Common myeloid progenitor, CD34-positive (primary cell): Measurements from ENCODE around the gene SNRNP27.

Source experiments
- CTCF ChIA-PET: fragments of 350-600 bp; sonication (Branson Sonifier 250); formaldehyde crosslinking; loops from one replicate; lab custom pipeline; 2021; ENCODE audit warnings: antibody characterized with exemption; lab: Charles Lee
- POLR2A ChIA-PET: fragments of 350-600 bp; sonication (Branson Sonifier 250); formaldehyde crosslinking; loops from one replicate; lab custom pipeline; 2021; ENCODE audit warnings: antibody characterized with exemption; lab: Charles Lee
- DNase-seq, 3 donors: peaks; one replicate each; pipeline versions ENCODE4 v3.0.0 to v3.0.0-alpha.2; 2013
- H3K27ac ChIP-seq, 2 experiments: 1 replicate in 1 of 2; 2 replicates in 1 of 2; pipeline ENCODE4 v1.7.0; 2013; ENCODE audit warnings: inconsistent platforms in 2 of 2, low read length in 2 of 2, mild to moderate bottlenecking in 2 of 2, low read depth in 1 of 2, moderate library complexity in 1 of 2; ENCODE audit not compliant: severe bottlenecking in 2 of 2, insufficient read depth in 1 of 2, poor library complexity in 1 of 2
- H3K27me3 ChIP-seq, 5 experiments: replicated peaks in 2 of 5; 1 replicate in 3 of 5; 2 replicates in 2 of 5; pipeline versions ENCODE4 v1.6.1 to v1.7.0; 2013; ENCODE audit warnings: low read length in 4 of 5, mild to moderate bottlenecking in 2 of 5, moderate library complexity in 2 of 5, inconsistent platforms in 1 of 5; ENCODE audit not compliant: insufficient read depth in 5 of 5, control insufficient read depth in 4 of 5
- H3K36me3 ChIP-seq, 4 experiments: 1 replicate in 2 of 4; 2 replicates in 2 of 4; pipeline versions ENCODE4 v1.6.1 to v1.7.0; 2013; ENCODE audit warnings: low read length in 3 of 4, control low read depth in 1 of 4, mild to moderate bottlenecking in 1 of 4; ENCODE audit not compliant: control insufficient read depth in 4 of 4, insufficient read depth in 4 of 4
- H3K4me1 ChIP-seq, 4 experiments: 1 replicate in 3 of 4; 2 replicates in 1 of 4; pipeline versions ENCODE4 v1.6.1 to v1.7.1; 2013; ENCODE audit warnings: low read length in 3 of 4, mild to moderate bottlenecking in 3 of 4, control low read depth in 1 of 4, inconsistent platforms in 1 of 4, moderate library complexity in 1 of 4; ENCODE audit not compliant: control insufficient read depth in 4 of 4, insufficient read depth in 4 of 4; ENCODE audit errors: control extremely low read depth in 1 of 4
- H3K4me3 ChIP-seq, 7 experiments: 1 replicate in 4 of 7; 2 replicates in 3 of 7; pipeline versions ENCODE4 v1.5.1 to v1.7.0; 2013; ENCODE audit warnings: mild to moderate bottlenecking in 7 of 7, low read length in 6 of 7, moderate library complexity in 6 of 7, inconsistent platforms in 2 of 7, low read depth in 2 of 7, control low read depth in 1 of 7; ENCODE audit not compliant: insufficient read depth in 4 of 7, control insufficient read depth in 1 of 7; ENCODE audit errors: extremely low read depth in 1 of 7
- H3K9me3 ChIP-seq, 5 experiments: 1 replicate in 4 of 5; 2 replicates in 1 of 5; pipeline versions ENCODE4 v1.6.1 to v1.7.1; 2013; ENCODE audit warnings: low read length in 4 of 5, mild to moderate bottlenecking in 2 of 5, inconsistent platforms in 1 of 5, low read depth in 1 of 5, moderate library complexity in 1 of 5; ENCODE audit not compliant: control insufficient read depth in 4 of 5, insufficient read depth in 2 of 5; ENCODE audit errors: control extremely low read depth in 1 of 5
- WGBS: methylation state at CpG from one replicate; pipeline ENCODE4 v1.1.5; 2013; ENCODE audit not compliant: insufficient coverage; 5-methylcytosine and 5-hydroxymethylcytosine counted together

Gene SNRNP27

GRCh38 chr2:69937968-69938367, 44.2 kb downstream of the SNRNP27 start:
- Histone ChIP-seq H3K36me3 (peaks cover 26 to 76% (median 48%) of the 10 kb centered on the region in 4 experiments), H3K27me3 (no peaks in the 10 kb centered on the region), H3K27ac (no peak overlapping the region), H3K9me3 (no peaks in the 10 kb centered on the region), H3K4me1 (peaks cover 15 to 18% (median 17%) of the 10 kb centered on the region in 4 experiments), H3K4me3 (no peak overlapping the region)
- ChIA-PET CTCF (interaction anchor here (1.1 to 1.2 kb wide), 2 partner anchors 10 to 127 kb away, joined by 3 to 4 read pairs; no protein-coding TSS in a partner anchor), POLR2A (no interaction called here)
- WGBS = 95% methylated on average over 11 of the region's 14 CpGs
- no peak for DNase-seq

GRCh38 chr2:69939722-69940121, 46.0 kb downstream of the SNRNP27 start:
- 98% methylated on average over 11 of the region's 14 CpGs for WGBS
- CTCF ChIA-PET = interaction anchor here (0.8 to 1.3 kb wide), 2 partner anchors 13 to 33 kb away, joined by 3 to 6 read pairs; no protein-coding TSS in a partner anchor
- H3K36me3 ChIP-seq = peaks cover 23 to 79% (median 51%) of the 10 kb centered on the region in 4 experiments

GRCh38 chr2:69940691-69941090, 46.9 kb downstream of the SNRNP27 start:
- Histone ChIP-seq H3K9me3 (no peaks in the 10 kb centered on the region), H3K27ac (no peak overlapping the region), H3K4me3 (no peak overlapping the region), H3K4me1 (peaks cover 10 to 30% (median 28%) of the 10 kb centered on the region in 4 experiments), H3K36me3 (peaks cover 22 to 71% (median 45%) of the 10 kb centered on the region in 4 experiments), H3K27me3 (no peaks in the 10 kb centered on the region)
- ChIA-PET CTCF (interaction anchor here (0.6 to 1.6 kb wide), 4 partner anchors 14 to 131 kb away, joined by 3 to 5 read pairs (median 3); no protein-coding TSS in a partner anchor), POLR2A (interaction anchor here (1.1 kb wide), 1 partner anchor 35 kb away, joined by 3 read pairs; no protein-coding TSS in a partner anchor)
- DNase-seq = no peak
- WGBS = 100% methylated on average over 1 of the region's 8 CpGs

More at GRCh38 chr2:69939722-69940121, 46.0 kb downstream of the SNRNP27 start:
- H3K27me3 ChIP-seq = no peaks in the 10 kb centered on the region
- peaks cover 12 to 20% (median 18%) of the 10 kb centered on the region in 4 experiments for H3K4me1 ChIP-seq
- no peaks in the 10 kb centered on the region for H3K9me3 ChIP-seq
- POLR2A ChIA-PET = no interaction called here
- no peak for DNase-seq
- H3K4me3 ChIP-seq = no peak overlapping the region
- no peak overlapping the region for H3K27ac ChIP-seq

- Histone ChIP-seq H3K36me3 (peaks cover 8 to 46% (median 29%) of the 10 kb centered on the region in 4 experiments), H3K9me3 (no peaks in the 10 kb centered on the region), H3K27ac (peak overlapping the region; percentile 80 to 82), H3K4me3 (peak overlapping the region in 1 of 7 experiments; percentile 44), H3K4me1 (peaks cover 26 to 55% (median 51%) of the 10 kb centered on the region in 4 experiments), H3K27me3 (no peaks in the 10 kb centered on the region)
- POLR2A ChIA-PET = interaction anchor here (0.6 to 2.9 kb wide), 3 partner anchors 13 to 29 kb away, joined by 4 to 15 read pairs (median 5); partner anchors contain the start of gene MXD1
- CTCF ChIA-PET = interaction anchor here (1.1 to 1.3 kb wide), 3 partner anchors 9 to 97 kb away, joined by 3 to 6 read pairs (median 3); no protein-coding TSS in a partner anchor
- WGBS = 79% methylated on average over 8 of the region's 11 CpGs
- DNase-seq = no peak
These were observed 49.5 kb downstream of the SNRNP27 start for GRCh38 chr2:69943000-69943842.

GRCh38 chr2:69943843-69944525, 50.2 kb downstream of the SNRNP27 start:
- Histone ChIP-seq H3K36me3 (peaks cover under 1 to 38% (median 23%) of the 10 kb centered on the region in 4 experiments), H3K27ac (peak overlapping the region; percentile 80 to 82), H3K4me1 (peaks cover 26 to 62% (median 58%) of the 10 kb centered on the region in 4 experiments), H3K27me3 (no peaks in the 10 kb centered on the region), H3K4me3 (peak overlapping the region in 2 of 7 experiments; percentile 26 to 44), H3K9me3 (no peaks in the 10 kb centered on the region)
- ChIA-PET CTCF (interaction anchor here (0.7 to 2.5 kb wide), 7 partner anchors 9 to 119 kb away, joined by 3 to 6 read pairs (median 4); no protein-coding TSS in a partner anchor), POLR2A (interaction anchor here (1.1 to 2.9 kb wide), 3 partner anchors 28 to 142 kb away, joined by 3 to 15 read pairs (median 5); partner anchors contain the start of gene MXD1)
- DNase-seq = peak; percentile 68 to 91 (median 87)
- WGBS = 15% methylated on average over 7 of the region's 9 CpGs

GRCh38 chr2:69944756-69945155, 51.0 kb downstream of the SNRNP27 start:
- CTCF ChIA-PET = interaction anchor here (0.7 to 2.7 kb wide), 10 partner anchors 10 to 129 kb away, joined by 3 to 10 read pairs (median 4); partner anchors contain the start of gene ASPRV1
- H3K36me3 ChIP-seq = peaks cover 0 to 31% (median 21%) of the 10 kb centered on the region in 4 experiments
- peaks cover 26 to 65% (median 59%) of the 10 kb centered on the region in 4 experiments for H3K4me1 ChIP-seq
- WGBS = 96% methylated on average over 4 of the region's 7 CpGs
- H3K4me3 ChIP-seq = peak overlapping the region in 1 of 7 experiments; percentile 44
- POLR2A ChIA-PET = interaction anchor here (1.1 to 2.9 kb wide), 3 partner anchors 28 to 141 kb away, joined by 3 to 15 read pairs (median 5); partner anchors contain the start of gene MXD1
- peak in 1 of 3 donors; percentile 31 for DNase-seq
- H3K27me3 ChIP-seq = no peaks in the 10 kb centered on the region
- peak overlapping the region; percentile 80 to 82 for H3K27ac ChIP-seq
- H3K9me3 ChIP-seq = no peaks in the 10 kb centered on the region
